ENCODE results near the gene GAL3ST3. TPM values are rescaled to one million over a fixed set of nuclear protein-coding genes. Genes with fewer than 3 reads are reported as not detected.
"Not testable (repeated sequence)": the region's sequence is repeated elsewhere in the genome, so short reads cannot be mapped to it uniquely, and the experiment has no call there.

The GAL3ST3 gene, protein sequence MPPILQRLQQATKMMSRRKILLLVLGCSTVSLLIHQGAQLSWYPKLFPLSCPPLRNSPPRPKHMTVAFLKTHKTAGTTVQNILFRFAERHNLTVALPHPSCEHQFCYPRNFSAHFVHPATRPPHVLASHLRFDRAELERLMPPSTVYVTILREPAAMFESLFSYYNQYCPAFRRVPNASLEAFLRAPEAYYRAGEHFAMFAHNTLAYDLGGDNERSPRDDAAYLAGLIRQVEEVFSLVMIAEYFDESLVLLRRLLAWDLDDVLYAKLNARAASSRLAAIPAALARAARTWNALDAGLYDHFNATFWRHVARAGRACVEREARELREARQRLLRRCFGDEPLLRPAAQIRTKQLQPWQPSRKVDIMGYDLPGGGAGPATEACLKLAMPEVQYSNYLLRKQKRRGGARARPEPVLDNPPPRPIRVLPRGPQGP
- total RNA-seq: not detected

GRCh38 chr11:66048547-66049323 lies at the start of gene GAL3ST3:
Gene GAL3ST3 (minus strand): TSS chr11:66049161. CDS start chr11:66045415, 3,746 bp downstream.
- no peaks in the 10 kb centered on the region for H3K36me3 ChIP-seq
- 52% methylated on average over 26 of the region's 39 CpGs; no CpG with 5 or more reads in 1 of the 2 donors for WGBS, 2 donors (ENCODE audit: low coverage in 1 of 2)
- H3K4me3 ChIP-seq: no peak within 1 kb of the TSS
- H3K27ac ChIP-seq: no peak within 1 kb of the TSS
- in situ Hi-C loops (cut with MboI; ENCODE audit: low pct_ligation_motif_present in 1 of 4, low pct_unique_long_range_greater_than_20kb in 1 of 4, low sequenced_read_pairs in 3 of 4): no loop called here
- intact Hi-C loops (cut with DNase I; ENCODE audit: low total_unique reads): no loop called here
- no peak for DNase-seq
- H3K27me3 ChIP-seq: peaks cover 18% of the 10 kb centered on the region
- H3K9me3 ChIP-seq: no peaks in the 10 kb centered on the region
- TF ChIP-seq EP300 (IDR thresholded peaks at IDR 0.05; ENCODE audit: low read depth) (no peak), POLR2AphosphoS5 (IDR thresholded peaks at IDR 0.05) (no peak), POLR2A (IDR thresholded peaks at IDR 0.05) (no peak)
- TF ChIP-seq, protein P1, sequence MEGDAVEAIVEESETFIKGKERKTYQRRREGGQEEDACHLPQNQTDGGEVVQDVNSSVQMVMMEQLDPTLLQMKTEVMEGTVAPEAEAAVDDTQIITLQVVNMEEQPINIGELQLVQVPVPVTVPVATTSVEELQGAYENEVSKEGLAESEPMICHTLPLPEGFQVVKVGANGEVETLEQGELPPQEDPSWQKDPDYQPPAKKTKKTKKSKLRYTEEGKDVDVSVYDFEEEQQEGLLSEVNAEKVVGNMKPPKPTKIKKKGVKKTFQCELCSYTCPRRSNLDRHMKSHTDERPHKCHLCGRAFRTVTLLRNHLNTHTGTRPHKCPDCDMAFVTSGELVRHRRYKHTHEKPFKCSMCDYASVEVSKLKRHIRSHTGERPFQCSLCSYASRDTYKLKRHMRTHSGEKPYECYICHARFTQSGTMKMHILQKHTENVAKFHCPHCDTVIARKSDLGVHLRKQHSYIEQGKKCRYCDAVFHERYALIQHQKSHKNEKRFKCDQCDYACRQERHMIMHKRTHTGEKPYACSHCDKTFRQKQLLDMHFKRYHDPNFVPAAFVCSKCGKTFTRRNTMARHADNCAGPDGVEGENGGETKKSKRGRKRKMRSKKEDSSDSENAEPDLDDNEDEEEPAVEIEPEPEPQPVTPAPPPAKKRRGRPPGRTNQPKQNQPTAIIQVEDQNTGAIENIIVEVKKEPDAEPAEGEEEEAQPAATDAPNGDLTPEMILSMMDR (IDR thresholded peaks at IDR 0.05): no peak
- peaks cover 5 to 27% (median 24%) of the 10 kb centered on the region in 4 donors for H3K4me1 ChIP-seq

GRCh38 chr11:66092125-66092524 lies 43.2 kb upstream of the GAL3ST3 start:
- DNase-seq; H3K9me3 ChIP-seq; H3K27me3 ChIP-seq; in situ Hi-C loops (cut with MboI; ENCODE audit: low pct_ligation_motif_present in 1 of 4, low pct_unique_long_range_greater_than_20kb in 1 of 4, low sequenced_read_pairs in 3 of 4); H3K4me1 ChIP-seq; H3K36me3 ChIP-seq; H3K27ac ChIP-seq; intact Hi-C loops (cut with DNase I; ENCODE audit: low total_unique reads); H3K4me3 ChIP-seq: not testable (repeated sequence)
- 100% methylated on average over 2 of the region's 2 CpGs for WGBS, 2 donors (ENCODE audit: low coverage in 1 of 2)

DNA sequence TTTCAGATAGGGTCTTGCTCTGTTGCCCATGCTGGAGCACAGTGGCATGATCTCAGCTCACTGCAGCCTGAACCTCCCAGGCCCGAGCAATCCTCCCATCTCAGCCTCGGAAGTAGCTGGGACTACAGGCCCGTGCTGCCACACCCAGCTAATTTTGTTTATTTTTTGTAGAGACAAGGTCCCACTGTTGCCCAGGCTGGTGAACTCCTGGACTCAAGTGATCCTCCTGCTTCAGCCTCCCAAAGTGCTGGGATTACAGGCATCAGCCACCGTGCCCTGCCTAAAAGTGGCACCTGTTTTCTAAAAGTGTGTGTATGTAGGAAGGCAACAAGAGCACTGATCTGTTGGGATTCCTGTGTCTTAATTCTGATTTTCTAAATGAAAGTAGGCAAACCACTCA lies 41.3 kb upstream of the GAL3ST3 start:
- Histone ChIP-seq H3K36me3 (no peaks in the 10 kb centered on the region), H3K27ac (no peak overlapping the region), H3K4me1 (no peaks in the 10 kb centered on the region), H3K4me3 (no peak overlapping the region), H3K27me3 (no peaks in the 10 kb centered on the region), H3K9me3 (no peaks in the 10 kb centered on the region)
- no peak for DNase-seq
- TF ChIP-seq POLR2AphosphoS5 (IDR thresholded peaks at IDR 0.05) (no peak), EP300 (IDR thresholded peaks at IDR 0.05; ENCODE audit: low read depth) (no peak)
- TF ChIP-seq, protein P1 (IDR thresholded peaks at IDR 0.05): no peak
- in situ Hi-C loops (cut with MboI; ENCODE audit: low pct_ligation_motif_present in 1 of 4, low pct_unique_long_range_greater_than_20kb in 1 of 4, low sequenced_read_pairs in 3 of 4): no loop called here
- intact Hi-C loops (cut with DNase I; ENCODE audit: low total_unique reads): no loop called here
- 81% methylated on average over 4 of the region's 4 CpGs; no CpG with 5 or more reads in 1 of the 2 donors for WGBS, 2 donors (ENCODE audit: low coverage in 1 of 2)

GRCh38 chr11:66089067-66089466 lies 40.1 kb upstream of the GAL3ST3 start:
- intact Hi-C loops (cut with DNase I; ENCODE audit: low total_unique reads): no loop called here

More at GRCh38 chr11:66089067-66089466, 40.1 kb upstream of the GAL3ST3 start:
- Histone ChIP-seq H3K9me3 (no peaks in the 10 kb centered on the region), H3K27ac (no peak overlapping the region), H3K27me3 (no peaks in the 10 kb centered on the region), H3K4me3 (no peak overlapping the region), H3K36me3 (no peaks in the 10 kb centered on the region), H3K4me1 (peaks cover 0 to 1% (median 1%) of the 10 kb centered on the region in 4 donors)
- 91 to 93% methylated on average over 3 of the region's 3 CpGs for WGBS, 2 donors (ENCODE audit: low coverage in 1 of 2)
- no peak for DNase-seq
- no peak for TF ChIP-seq POLR2AphosphoS5 (IDR thresholded peaks at IDR 0.05)
- TF ChIP-seq EP300 (IDR thresholded peaks at IDR 0.05; ENCODE audit: low read depth): no peak
- TF ChIP-seq POLR2A (IDR thresholded peaks at IDR 0.05): no peak
- TF ChIP-seq, protein P1 (IDR thresholded peaks at IDR 0.05): no peak
- in situ Hi-C loops (cut with MboI; ENCODE audit: low pct_ligation_motif_present in 1 of 4, low pct_unique_long_range_greater_than_20kb in 1 of 4, low sequenced_read_pairs in 3 of 4): no loop called here
